ENCODE results near the gene DUSP22. TPM values are rescaled to one million over a fixed set of nuclear protein-coding genes. Genes with fewer than 3 reads are reported as not detected.

The DUSP22 gene
- total and polyA plus RNA-seq, 2 of the 8 experiments (the other 6 are each of a cell fraction or from before 2014, with no cell fraction given): 15.5 to 32.4 TPM

- no peak overlapping the region for H3K56ac ChIP-seq (replicated peaks; ENCODE audit: insufficient read length, low read depth, low read length)
- H4K20me1 ChIP-seq (replicated peaks in 1 of 2; ENCODE audit: control insufficient read depth in 1 of 2, insufficient read depth in 2 of 2, low read length in 2 of 2): peaks cover 0 to 2% of the 10 kb centered on the region in 2 experiments
- WGBS, 2 experiments (ENCODE audit: extremely low coverage in 1 of 2, insufficient coverage in 1 of 2, insufficient read length in 1 of 2, insufficient replicate concordance in 2 of 2, low coverage in 1 of 2, low lambda C conversion rate in 2 of 2, missing lambda C conversion rate in 1 of 2): 77% methylated on average over 6 of the region's 6 CpGs; no CpG with 5 or more reads in 1 of the 2 experiments
- no peaks in the 10 kb centered on the region for H3K79me1 ChIP-seq (ENCODE audit: low read depth, low read length)
- H3K4ac ChIP-seq (replicated peaks; ENCODE audit: insufficient read length, low read depth, low read length): no peak overlapping the region
- DNase-seq (ENCODE audit: low read depth in 1 of 2, low spot score in 2 of 2) (no peak), FAIRE-seq (no peak)
- H3K79me2 ChIP-seq (ENCODE audit: control insufficient read depth in 1 of 2, insufficient read depth in 2 of 2, low read length in 2 of 2): no peaks in the 10 kb centered on the region
- CTCF ChIA-PET (ENCODE audit: partially characterized antibody): interaction anchor here (0.6 to 5.1 kb wide), 18 partner anchors 9 to 1037 kb away, joined by 3 to 48 read pairs (median 4); partner anchors contain the start of gene IRF4
- H2BK15ac ChIP-seq (ENCODE audit: low read length): no peak overlapping the region
- H4K91ac ChIP-seq (replicated peaks; ENCODE audit: insufficient read length, low read length): no peak overlapping the region
- no peak overlapping the region for H2BK120ac ChIP-seq (replicated peaks; ENCODE audit: low read depth, low read length)
- no peak overlapping the region for H3K23ac ChIP-seq (ENCODE audit: insufficient read length)
- no peak overlapping the region for H3K14ac ChIP-seq (ENCODE audit: insufficient read length)
- H3K4me1 ChIP-seq (replicated peaks in 1 of 4; ENCODE audit: control insufficient read depth in 3 of 4, insufficient read depth in 4 of 4, low read length in 3 of 4): no peaks in the 10 kb centered on the region; a peak in 2 of 7 replicates
- H4K5ac ChIP-seq (ENCODE audit: insufficient read length, low read depth, low read length): no peak overlapping the region
- TF ChIP-seq NANOG (IDR thresholded peaks at IDR 0.05; ENCODE audit: insufficient read depth, low read depth, low read length, poor library complexity, severe bottlenecking) (no peak), RFX5 (IDR thresholded peaks at IDR 0.05; ENCODE audit: borderline replicate concordance, low read depth, low read length) (no peak), RXRA (IDR thresholded peaks at IDR 0.05; ENCODE audit: insufficient read depth, low read depth, low read length) (no peak)
- H4K8ac ChIP-seq (ENCODE audit: extremely low read depth, insufficient read depth, low read length): no peak overlapping the region
- no peak overlapping the region for H3K4me2 ChIP-seq (ENCODE audit: insufficient read depth in 1 of 2, low read depth in 2 of 2, low read length in 2 of 2)
- no peaks in the 10 kb centered on the region; the same call in 1 of the 2 replicates for H3K23me2 ChIP-seq (ENCODE audit: low read depth, low read length)
- no peak overlapping the region for H2BK12ac ChIP-seq (ENCODE audit: low read depth, low read length)
- no peak overlapping the region for H2AFZ ChIP-seq (ENCODE audit: low read length)
- H3K27me3 ChIP-seq (replicated peaks in 1 of 4; ENCODE audit: control insufficient read depth in 3 of 4, extremely low read depth in 1 of 4, insufficient read depth in 3 of 4, low read length in 3 of 4): no peaks in the 10 kb centered on the region; a peak in 2 of 7 replicates
- H3K9ac ChIP-seq (replicated peaks in 1 of 4; ENCODE audit: extremely low read depth in 1 of 4, low read depth in 3 of 4, low read length in 3 of 4): no peak overlapping the region
- no peak overlapping the region for H3K18ac ChIP-seq (ENCODE audit: extremely low read depth, low read length)
- H3K36me3 ChIP-seq (ENCODE audit: control insufficient read depth in 2 of 4, insufficient read depth in 4 of 4, low read length in 3 of 4): no peaks in the 10 kb centered on the region; a peak in 1 of 8 replicates
- no peak overlapping the region for H2BK20ac ChIP-seq (ENCODE audit: low read length)
- H3K4me3 ChIP-seq (ENCODE audit: extremely low read depth in 1 of 4, insufficient read depth in 2 of 4, low read depth in 3 of 4, low read length in 4 of 4): no peak overlapping the region
- no peak overlapping the region for H2AK5ac ChIP-seq (ENCODE audit: low read depth, low read length)
- H3K9me3 ChIP-seq (ENCODE audit: insufficient read depth in 2 of 2, low read depth in 1 of 2, low read length in 1 of 2): peaks cover 47 to 81% of the 10 kb centered on the region in 2 experiments
- POLR2A ChIA-PET (ENCODE audit: partially characterized antibody): no interaction called here
- H2BK5ac ChIP-seq (ENCODE audit: low read depth, low read length): no peak overlapping the region
- no peak overlapping the region for H3K27ac ChIP-seq (ENCODE audit: low read depth, low read length)
These were observed 57.2 kb downstream of the DUSP22 start for GRCh38 chr6:349491-349921.
